GM19023 (cell line): ENCODE data around the gene ZDHHC11.
"Not testable (repeated sequence)": the region's sequence is repeated elsewhere in the genome, so short reads cannot be mapped to it uniquely, and the experiment has no call there.

Experiments used
- ATAC-seq: cut with Tn5 transposase; IDR thresholded peaks from one replicate; pipeline ENCODE4 v1.9.1; 2021; ENCODE audit warnings: mild to moderate bottlenecking, moderate library complexity; ENCODE audit not compliant: unreplicated experiment

ZDHHC11 gene

GRCh38 chr5:880816-881550, 30.2 kb upstream of the ZDHHC11 start:
- no peak for ATAC-seq

- not testable (repeated sequence) for ATAC-seq
Measured at GRCh38 chr5:878677-879076, 27.9 kb upstream of the ZDHHC11 start.

GRCh38 chr5:878125-878524, 27.3 kb upstream of the ZDHHC11 start:
- no peak for ATAC-seq

- ATAC-seq, result no peak
Measured at GRCh38 chr5:876398-877365, 25.9 kb upstream of the ZDHHC11 start.

GRCh38 chr5:875931-876330, 25.1 kb upstream of the ZDHHC11 start:
- ATAC-seq, result no peak

DNA sequence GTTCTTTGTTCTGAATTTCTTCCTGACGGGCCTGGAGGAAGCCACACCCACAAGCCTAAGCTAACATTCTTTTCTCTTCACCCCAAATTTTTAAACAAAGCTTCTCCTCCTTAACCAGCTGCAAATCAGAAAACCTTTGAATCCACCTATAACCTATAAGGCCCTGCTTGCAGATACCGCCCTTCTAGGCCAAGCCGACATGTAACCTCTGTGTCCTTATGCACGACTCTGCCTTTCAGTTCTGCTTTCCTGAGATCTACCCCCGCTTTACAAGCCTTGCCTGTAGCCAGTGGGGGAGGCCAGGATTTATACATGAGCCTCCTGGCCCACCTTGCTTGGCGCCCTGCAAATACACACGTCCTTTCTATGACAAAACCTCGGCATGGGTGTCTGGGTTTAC, 22.5 kb upstream of the ZDHHC11 start:
- ATAC-seq, result no peak

DNA sequence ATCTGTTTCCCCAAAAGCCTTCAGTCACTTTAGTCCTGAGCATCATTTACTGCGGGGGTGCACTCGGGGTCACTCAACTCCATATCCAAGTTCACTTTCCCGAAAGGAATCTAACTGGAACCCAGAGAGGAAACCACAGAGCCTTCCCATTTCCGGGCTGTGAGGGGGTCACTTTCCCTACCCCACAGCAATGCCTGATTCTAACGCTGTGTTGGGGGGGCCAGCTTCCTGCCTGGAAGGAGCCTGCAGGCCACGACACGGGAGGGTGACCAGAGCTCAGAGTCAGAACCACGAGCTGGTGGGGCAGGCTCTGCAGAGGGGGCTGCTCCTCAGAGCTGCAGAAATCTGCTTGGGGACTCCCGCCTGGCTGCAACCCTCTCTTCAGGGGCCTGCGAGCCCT, 21.5 kb upstream of the ZDHHC11 start:
- ATAC-seq, result no peak

DNA sequence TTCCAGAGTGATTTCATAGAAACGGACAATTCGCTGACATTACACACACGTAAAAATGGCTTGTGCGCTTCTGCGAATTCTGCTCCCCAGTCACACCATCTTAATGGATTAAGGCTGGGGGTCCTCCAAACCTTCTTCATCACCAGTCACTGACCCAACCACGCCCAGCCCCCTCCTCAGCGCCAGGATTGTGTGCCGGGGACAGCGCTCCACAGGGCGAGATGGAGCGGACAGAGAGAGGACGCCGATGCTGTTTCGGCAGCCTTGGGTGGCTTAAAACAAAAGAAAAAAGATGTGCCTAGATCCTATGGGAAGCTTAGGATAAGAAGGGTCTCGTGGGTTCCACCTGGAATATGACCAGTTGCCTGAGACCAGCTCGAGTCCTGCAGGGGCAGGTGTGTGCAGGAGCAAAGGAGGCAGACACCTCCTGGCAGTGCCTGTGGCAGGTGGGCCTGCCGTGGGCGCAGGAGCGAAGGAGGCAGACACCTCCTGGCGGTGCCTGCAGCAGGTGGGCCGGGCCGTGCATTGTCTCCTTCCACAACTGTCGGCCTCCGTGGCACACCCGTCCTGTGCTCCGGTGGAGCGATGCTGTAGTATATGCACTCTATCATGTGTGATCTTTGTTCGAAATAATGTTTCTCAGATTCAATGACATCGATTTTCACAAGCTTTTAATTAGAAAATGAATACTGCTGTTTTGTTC, 21.0 kb upstream of the ZDHHC11 start:
- ATAC-seq, result no peak

DNA sequence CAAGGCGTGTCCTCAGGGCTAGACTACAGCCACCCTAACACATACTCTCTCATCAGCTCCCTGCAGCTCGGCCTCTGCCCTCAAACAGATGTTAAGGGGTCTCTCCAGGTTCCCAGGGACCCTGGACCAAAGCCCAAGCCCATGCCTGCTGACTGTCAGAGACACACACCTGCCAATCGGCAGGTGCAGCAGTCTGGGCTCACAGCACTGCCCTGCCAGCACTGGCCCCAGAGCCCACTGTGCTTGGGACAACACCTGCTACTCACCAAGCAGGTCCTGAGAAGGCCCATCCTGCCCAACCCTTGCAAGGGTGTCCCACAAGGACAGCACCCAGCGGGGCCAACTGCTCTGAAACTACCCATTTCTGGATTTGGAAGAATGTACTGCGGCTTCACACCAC, 20.2 kb upstream of the ZDHHC11 start:
- ATAC-seq, result no peak

DNA sequence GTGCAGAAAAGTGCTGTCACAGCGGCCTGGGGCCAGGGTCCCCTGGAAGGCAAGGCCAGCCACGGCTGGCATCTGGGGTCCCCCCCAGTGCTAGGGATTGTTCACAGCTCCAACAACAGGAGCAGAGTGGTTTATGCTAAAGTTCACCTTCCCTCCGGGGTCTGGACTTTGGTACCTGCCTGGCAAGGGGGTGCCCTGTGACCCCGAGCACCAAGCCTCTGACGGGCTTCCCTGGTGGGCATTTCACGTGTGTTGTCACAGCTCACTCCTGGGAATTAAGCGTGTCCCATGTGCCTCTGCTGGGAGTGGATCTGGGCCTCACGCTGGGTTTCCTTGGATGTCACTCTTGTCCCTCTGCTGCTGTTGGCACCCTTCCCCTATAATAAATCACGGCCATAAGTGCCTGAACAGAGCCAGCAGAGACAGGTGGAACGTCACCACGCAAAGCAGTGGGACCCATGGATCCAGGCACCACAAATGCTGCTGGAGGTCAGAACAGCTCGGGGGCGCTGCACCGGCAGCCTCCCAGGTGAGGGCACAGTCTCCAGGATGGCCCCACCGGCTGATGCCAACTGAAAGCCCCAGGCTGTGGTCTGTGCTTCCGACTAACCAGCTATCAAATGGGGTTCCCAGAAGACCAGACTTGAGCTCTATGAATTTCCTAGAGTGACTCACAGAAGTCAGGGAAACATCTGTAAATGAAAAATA, 17.8 kb upstream of the ZDHHC11 start:
- ATAC-seq, result no peak

- ATAC-seq, result no peak
Measured at GRCh38 chr5:867300-867870, 16.6 kb upstream of the ZDHHC11 start.

- no peak for ATAC-seq
Measured at GRCh38 chr5:865771-866170, 15.0 kb upstream of the ZDHHC11 start.

- no peak for ATAC-seq
Measured at GRCh38 chr5:865168-865521, 14.4 kb upstream of the ZDHHC11 start.

GRCh38 chr5:864492-865167, 13.8 kb upstream of the ZDHHC11 start:
- ATAC-seq, result no peak

DNA sequence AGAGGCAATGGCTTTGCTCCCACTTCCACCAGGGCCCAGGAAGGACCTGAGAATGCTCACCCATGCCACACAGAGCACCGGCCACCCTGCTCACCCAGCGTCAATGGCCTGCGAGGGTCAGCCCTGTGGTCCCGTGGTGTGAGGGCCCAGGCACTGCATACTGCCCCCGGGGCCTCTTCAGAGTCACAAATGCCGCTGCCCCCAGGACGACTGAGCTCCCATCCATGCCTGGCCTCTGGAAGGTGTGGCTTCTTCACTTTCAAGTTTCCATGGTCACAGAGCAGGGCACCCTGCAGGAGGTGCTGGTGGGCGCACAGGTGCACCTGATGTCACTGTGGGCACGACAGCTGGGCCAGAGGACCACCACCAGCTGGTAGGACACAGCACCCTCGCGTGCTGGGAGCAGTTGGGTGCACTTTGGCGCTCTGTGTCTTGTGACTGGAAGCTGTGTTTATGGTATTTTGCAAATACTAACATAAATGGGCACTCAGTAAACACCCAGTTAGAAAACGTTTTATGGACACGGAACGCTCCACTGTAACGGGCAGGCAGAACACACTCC, 12.5 kb upstream of the ZDHHC11 start:
- no peak for ATAC-seq

DNA sequence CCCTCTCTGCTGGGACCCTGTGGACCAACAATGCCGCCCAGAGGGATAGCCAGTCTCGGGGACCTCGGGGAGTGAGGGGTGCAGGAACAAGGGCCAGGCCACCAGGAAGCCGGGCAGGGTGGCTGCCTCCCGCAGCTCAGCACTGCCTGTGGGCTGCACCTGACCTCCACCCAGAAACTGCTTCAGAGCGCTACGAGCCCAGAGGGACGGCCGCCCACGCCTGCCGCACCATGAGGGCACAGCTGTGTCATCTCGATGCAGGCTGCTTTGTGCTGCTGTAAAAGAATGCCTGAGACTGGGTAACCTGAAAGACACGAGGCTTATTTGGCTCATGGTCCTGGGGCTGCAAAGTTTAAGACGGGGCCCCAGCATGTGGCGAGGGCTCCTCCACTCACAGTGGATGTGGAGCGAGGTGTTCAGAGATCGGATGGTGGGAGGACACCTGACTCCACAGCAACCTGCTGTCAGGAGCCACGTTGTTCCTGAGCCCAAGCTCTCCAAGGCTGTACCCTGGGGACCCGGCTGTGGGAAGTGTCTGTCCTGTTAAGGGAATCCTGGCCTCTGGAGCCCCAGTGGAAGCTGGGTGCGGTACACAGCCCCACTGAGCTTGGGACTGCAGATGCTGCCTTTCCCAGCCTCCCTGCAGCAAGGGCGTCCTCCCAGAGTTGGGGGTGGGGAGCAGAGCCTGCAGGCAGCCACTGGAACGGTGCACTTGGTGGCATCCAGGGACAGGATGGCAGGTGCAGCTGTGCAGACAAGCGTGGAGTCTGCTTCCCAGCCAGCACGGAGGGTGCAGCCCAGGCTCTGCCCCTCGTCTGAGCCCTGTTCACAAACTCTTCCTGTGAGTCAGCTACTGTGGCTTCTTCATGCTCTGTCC, 11.8 kb upstream of the ZDHHC11 start:
- no peak for ATAC-seq

DNA sequence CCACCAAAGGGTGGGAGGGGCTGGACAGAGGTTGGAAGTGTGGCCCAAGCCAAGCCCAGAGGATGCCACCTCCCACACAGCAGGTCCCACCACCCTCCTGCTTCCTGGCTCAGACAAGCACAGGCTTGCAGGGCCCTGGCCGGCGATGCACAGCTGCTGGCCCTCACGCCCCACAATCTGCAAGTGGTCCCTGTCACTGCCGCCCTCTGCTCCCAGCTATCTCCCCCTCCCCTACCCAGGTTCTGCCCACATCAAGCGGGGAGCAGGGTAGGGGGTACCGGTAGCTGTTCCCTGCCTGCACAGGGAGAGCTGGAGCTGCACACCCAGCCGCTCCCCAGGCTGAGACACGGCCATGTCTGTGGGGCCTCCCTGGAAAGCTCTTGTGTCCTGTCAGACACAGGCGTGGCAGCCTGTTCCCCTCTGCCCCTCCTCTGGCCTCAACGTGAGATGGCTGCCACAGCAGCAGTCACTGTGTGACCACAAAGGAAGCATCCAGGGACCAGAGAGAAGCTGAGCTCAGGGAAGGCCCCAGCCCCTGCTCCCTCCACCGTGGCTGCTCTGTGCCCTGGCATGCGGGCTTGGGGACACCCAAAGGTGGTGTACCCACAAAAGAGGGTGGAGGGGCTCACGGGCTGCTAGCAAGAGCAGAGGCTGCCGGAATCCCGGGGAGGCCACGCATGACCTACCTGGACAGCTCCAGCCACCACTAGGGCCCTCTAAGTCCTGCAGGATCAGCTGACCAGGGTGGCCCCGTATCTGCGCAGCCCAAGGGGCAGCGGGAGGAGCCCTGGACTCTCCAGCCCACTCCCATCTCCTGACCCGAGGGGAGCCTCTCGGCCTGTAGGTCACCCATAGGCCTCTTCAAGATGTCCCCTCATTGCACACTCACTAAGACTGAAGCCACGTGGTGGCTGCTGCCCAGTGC, 10.9 kb upstream of the ZDHHC11 start:
- ATAC-seq, result no peak
